HepG2 (cell line): ENCODE measurements around the gene EPO. TPM values are rescaled to one million over a fixed set of nuclear protein-coding genes. Genes with fewer than 3 reads are reported as not detected.
A peak's percentile ranks its signal among the peaks of the same experiment; 100 is the strongest.

ENCODE experiments used
- ELF3 ChIP-seq: IDR thresholded peaks from 2 replicates; pipeline ENCODE4 v1.6.1; 2016; ENCODE audit warnings: missing genetic modification reagents, missing compliant biosample characterization
- FOXC1 ChIP-seq: sonication (generic); formaldehyde crosslinking; IDR thresholded peaks from 2 replicates; pipeline ENCODE4 v1.8.0; 2022; ENCODE audit warnings: mild to moderate bottlenecking, missing genetic modification reagents, borderline replicate concordance
- MYC ChIP-seq: sonication (generic); formaldehyde crosslinking; IDR thresholded peaks from 2 replicates; pipeline ENCODE4 v1.9.0; 2021; ENCODE audit warnings: missing genetic modification reagents, borderline replicate concordance
- NFIB ChIP-seq: sonication (generic); formaldehyde crosslinking; IDR thresholded peaks from 2 replicates; pipeline ENCODE4 v1.9.0; 2021; ENCODE audit warnings: missing genetic modification reagents, mild to moderate bottlenecking, borderline replicate concordance
- NR3C1 ChIP-seq: sonication (generic); formaldehyde crosslinking; IDR thresholded peaks from 2 replicates; pipeline ENCODE4 v1.4.0; 2020; ENCODE audit warnings: missing genetic modification reagents
- ZNF775 ChIP-seq: sonication (generic); formaldehyde crosslinking; IDR thresholded peaks from 2 replicates; pipeline ENCODE4 v1.4.0; 2020; ENCODE audit warnings: missing genetic modification reagents, mild to moderate bottlenecking, moderate library complexity, borderline replicate concordance
- polyA plus RNA-seq, 8 experiments: library from polyadenylated mRNA; depleted of rRNA in 3 of 8; stranded (reverse) in 7 of 8; unstranded in 1 of 8; fragments of >200 nt; fragmentation: Illumina TruSeq in 4 of 8; extraction: Trizol in 4 of 8; gene quantifications; 2 replicates each; pipeline versions ENCODE4 v1.2.1 to v1.2.3, GENCODE V29; 2011 to 2016; ENCODE audit warnings: low read depth in 4 of 8, missing spikeins in 1 of 8, mixed read lengths in 1 of 8; ENCODE audit not compliant: insufficient read depth in 1 of 8
- total RNA-seq, 5 experiments: library from RNA; depleted of rRNA; stranded (reverse); fragments of >200 nt; fragmentation: Illumina TruSeq; extraction: Trizol; gene quantifications; 2 replicates each; pipeline ENCODE4 v1.2.3, GENCODE V29; 2016; ENCODE audit warnings: low read depth in 1 of 5
- TF ChIP-seq, protein P1 (sequence below): sonication (generic); formaldehyde crosslinking; IDR thresholded peaks from 2 replicates; pipeline ENCODE4 v1.5.0; 2020; ENCODE audit warnings: missing genetic modification reagents
- TF ChIP-seq, protein P2 (sequence below), 2 experiments: sonication (generic) in 1 of 2; formaldehyde crosslinking in 1 of 2; IDR thresholded peaks; 2 replicates each; pipeline versions ENCODE4 v1.6.1 to v1.9.0; 2014 to 2022; ENCODE audit warnings: antibody characterized with exemption in 1 of 2, borderline replicate concordance in 1 of 2, inconsistent platforms in 1 of 2, low read depth in 1 of 2, missing genetic modification reagents in 1 of 2
- TF ChIP-seq, protein P3 (sequence below): sonication (generic); formaldehyde crosslinking; IDR thresholded peaks from 2 replicates; pipeline ENCODE4 v1.4.0; 2020; ENCODE audit warnings: mild to moderate bottlenecking, missing genetic modification reagents, borderline replicate concordance
- TF ChIP-seq, protein P4 (sequence below): sonication (generic); formaldehyde crosslinking; IDR thresholded peaks from 2 replicates; pipeline ENCODE4 v1.8.0; 2022; ENCODE audit warnings: missing genetic modification reagents, mild to moderate bottlenecking, borderline replicate concordance

The EPO gene
- total and polyA plus RNA-seq, 2 of the 13 experiments (the other 11 are each of a cell fraction or from before 2014, with no cell fraction given), result 10.3 to 25.7 TPM

DNA sequence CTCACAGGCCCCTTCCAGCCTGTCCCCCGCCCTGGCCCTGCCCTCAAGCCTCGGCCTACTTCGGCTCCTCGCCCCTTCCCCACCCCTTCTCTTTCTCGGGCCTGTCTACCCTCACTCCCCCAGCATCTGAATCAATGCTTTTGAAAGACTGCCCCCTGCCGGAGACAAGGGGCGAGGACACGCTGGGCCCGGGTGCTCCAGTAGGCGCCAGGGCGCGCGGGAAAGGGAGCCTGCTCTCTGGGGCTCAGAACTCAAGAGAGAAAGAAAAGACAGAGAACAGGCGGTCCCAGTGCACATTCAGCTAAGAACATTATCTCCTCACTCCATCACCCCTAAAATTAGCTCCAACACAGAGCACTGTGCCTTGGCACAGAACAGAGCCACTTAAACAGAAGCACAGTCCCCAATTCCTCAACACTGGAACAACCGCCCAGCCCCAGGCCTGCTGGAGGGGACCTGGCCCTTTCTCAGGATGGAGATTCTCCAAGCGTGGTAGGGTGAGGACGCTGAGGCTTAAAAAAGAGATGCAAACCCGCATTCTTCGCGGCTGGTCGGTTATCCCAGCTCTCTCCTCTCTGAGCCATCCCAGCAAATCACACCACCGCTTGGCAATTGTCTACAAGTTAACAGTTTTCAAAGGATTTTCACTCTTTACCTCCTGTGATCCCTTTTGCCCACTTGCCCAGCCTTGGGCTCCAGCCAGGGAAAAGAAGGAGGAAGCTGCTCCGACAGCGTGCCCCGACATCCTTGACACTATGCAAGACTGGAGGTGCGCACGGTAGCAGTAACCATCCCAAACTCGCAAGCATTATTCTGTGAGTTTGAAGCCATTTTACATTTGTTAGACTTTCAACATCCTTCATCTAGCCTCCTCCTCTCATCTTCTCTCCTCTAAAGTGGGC is 28.3 kb upstream of the EPO start (continued):
- TF ChIP-seq, protein P1, sequence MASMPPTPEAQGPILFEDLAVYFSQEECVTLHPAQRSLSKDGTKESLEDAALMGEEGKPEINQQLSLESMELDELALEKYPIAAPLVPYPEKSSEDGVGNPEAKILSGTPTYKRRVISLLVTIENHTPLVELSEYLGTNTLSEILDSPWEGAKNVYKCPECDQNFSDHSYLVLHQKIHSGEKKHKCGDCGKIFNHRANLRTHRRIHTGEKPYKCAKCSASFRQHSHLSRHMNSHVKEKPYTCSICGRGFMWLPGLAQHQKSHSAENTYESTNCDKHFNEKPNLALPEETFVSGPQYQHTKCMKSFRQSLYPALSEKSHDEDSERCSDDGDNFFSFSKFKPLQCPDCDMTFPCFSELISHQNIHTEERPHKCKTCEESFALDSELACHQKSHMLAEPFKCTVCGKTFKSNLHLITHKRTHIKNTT (CRISPR knock-in tag), result no peak
- TF ChIP-seq NFIB (CRISPR knock-in tag), result no peak
- TF ChIP-seq MYC (CRISPR knock-in tag), result peak; percentile 37; the same call in 1 of the 2 replicates
- TF ChIP-seq ZNF775 (CRISPR knock-in tag), result no peak
- TF ChIP-seq, protein P2, sequence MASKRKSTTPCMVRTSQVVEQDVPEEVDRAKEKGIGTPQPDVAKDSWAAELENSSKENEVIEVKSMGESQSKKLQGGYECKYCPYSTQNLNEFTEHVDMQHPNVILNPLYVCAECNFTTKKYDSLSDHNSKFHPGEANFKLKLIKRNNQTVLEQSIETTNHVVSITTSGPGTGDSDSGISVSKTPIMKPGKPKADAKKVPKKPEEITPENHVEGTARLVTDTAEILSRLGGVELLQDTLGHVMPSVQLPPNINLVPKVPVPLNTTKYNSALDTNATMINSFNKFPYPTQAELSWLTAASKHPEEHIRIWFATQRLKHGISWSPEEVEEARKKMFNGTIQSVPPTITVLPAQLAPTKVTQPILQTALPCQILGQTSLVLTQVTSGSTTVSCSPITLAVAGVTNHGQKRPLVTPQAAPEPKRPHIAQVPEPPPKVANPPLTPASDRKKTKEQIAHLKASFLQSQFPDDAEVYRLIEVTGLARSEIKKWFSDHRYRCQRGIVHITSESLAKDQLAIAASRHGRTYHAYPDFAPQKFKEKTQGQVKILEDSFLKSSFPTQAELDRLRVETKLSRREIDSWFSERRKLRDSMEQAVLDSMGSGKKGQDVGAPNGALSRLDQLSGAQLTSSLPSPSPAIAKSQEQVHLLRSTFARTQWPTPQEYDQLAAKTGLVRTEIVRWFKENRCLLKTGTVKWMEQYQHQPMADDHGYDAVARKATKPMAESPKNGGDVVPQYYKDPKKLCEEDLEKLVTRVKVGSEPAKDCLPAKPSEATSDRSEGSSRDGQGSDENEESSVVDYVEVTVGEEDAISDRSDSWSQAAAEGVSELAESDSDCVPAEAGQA (IDR thresholded peaks at IDR 0.05; ENCODE audit: low read depth), result no peak
- TF ChIP-seq, protein P2 (CRISPR knock-in tag; IDR thresholded peaks at IDR 0.05; ENCODE audit: borderline replicate concordance), result no peak
- TF ChIP-seq, protein P3, sequence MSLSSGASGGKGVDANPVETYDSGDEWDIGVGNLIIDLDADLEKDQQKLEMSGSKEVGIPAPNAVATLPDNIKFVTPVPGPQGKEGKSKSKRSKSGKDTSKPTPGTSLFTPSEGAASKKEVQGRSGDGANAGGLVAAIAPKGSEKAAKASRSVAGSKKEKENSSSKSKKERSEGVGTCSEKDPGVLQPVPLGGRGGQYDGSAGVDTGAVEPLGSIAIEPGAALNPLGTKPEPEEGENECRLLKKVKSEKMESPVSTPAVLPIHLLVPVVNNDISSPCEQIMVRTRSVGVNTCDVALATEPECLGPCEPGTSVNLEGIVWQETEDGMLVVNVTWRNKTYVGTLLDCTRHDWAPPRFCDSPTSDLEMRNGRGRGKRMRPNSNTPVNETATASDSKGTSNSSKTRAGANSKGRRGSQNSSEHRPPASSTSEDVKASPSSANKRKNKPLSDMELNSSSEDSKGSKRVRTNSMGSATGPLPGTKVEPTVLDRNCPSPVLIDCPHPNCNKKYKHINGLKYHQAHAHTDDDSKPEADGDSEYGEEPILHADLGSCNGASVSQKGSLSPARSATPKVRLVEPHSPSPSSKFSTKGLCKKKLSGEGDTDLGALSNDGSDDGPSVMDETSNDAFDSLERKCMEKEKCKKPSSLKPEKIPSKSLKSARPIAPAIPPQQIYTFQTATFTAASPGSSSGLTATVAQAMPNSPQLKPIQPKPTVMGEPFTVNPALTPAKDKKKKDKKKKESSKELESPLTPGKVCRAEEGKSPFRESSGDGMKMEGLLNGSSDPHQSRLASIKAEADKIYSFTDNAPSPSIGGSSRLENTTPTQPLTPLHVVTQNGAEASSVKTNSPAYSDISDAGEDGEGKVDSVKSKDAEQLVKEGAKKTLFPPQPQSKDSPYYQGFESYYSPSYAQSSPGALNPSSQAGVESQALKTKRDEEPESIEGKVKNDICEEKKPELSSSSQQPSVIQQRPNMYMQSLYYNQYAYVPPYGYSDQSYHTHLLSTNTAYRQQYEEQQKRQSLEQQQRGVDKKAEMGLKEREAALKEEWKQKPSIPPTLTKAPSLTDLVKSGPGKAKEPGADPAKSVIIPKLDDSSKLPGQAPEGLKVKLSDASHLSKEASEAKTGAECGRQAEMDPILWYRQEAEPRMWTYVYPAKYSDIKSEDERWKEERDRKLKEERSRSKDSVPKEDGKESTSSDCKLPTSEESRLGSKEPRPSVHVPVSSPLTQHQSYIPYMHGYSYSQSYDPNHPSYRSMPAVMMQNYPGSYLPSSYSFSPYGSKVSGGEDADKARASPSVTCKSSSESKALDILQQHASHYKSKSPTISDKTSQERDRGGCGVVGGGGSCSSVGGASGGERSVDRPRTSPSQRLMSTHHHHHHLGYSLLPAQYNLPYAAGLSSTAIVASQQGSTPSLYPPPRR, result peak; percentile 15; the same call in 1 of the 2 replicates
- TF ChIP-seq, protein P4, sequence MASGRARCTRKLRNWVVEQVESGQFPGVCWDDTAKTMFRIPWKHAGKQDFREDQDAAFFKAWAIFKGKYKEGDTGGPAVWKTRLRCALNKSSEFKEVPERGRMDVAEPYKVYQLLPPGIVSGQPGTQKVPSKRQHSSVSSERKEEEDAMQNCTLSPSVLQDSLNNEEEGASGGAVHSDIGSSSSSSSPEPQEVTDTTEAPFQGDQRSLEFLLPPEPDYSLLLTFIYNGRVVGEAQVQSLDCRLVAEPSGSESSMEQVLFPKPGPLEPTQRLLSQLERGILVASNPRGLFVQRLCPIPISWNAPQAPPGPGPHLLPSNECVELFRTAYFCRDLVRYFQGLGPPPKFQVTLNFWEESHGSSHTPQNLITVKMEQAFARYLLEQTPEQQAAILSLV (CRISPR knock-in tag), result peak; percentile 49; the same call in 1 of the 2 replicates
- TF ChIP-seq NR3C1 (CRISPR knock-in tag), result no peak
- no peak for TF ChIP-seq ELF3 (CRISPR knock-in tag)
- peak; percentile 37; the same call in 1 of the 2 replicates for TF ChIP-seq FOXC1 (CRISPR knock-in tag)
